Tibial nerve (tissue), 4 donors: ENCODE data around the gene CRACR2A. TPM values are rescaled to one million over a fixed set of nuclear protein-coding genes. Genes with fewer than 3 reads are reported as not detected.

ENCODE experiments used
- DNase-seq, 2 donors: peaks; one replicate each; pipeline ENCODE4 v3.0.0-alpha.2; 2019; ENCODE audit warnings: low spot score in 2 of 2
- H3K27ac ChIP-seq, 4 donors: fragments of 200-600 bp; sonication (generic) in 3 of 4; one replicate each; pipeline ENCODE4 v1.5.1; 2017 to 2019; ENCODE audit warnings: mild to moderate bottlenecking in 1 of 4
- H3K27me3 ChIP-seq, 2 donors: fragments of 200-600 bp; sonication (generic) in 1 of 2; one replicate each; pipeline versions ENCODE4 v1.5.1 to v1.6.0; 2017 to 2019
- H3K36me3 ChIP-seq, 3 donors: fragments of 200-600 bp; sonication (generic); one replicate each; pipeline ENCODE4 v1.5.1; 2018 to 2019
- H3K4me1 ChIP-seq, 4 donors: fragments of 200-600 bp; sonication (generic) in 3 of 4; one replicate each; pipeline ENCODE4 v1.5.1; 2017 to 2019
- H3K4me3 ChIP-seq, 4 donors: fragments of 200-600 bp; sonication (generic) in 3 of 4; one replicate each; pipeline ENCODE4 v1.5.1; 2017 to 2019; ENCODE audit warnings: mild to moderate bottlenecking in 1 of 4, moderate library complexity in 1 of 4
- H3K9me3 ChIP-seq, 4 donors: fragments of 200-600 bp; sonication (generic) in 3 of 4; one replicate each; pipeline ENCODE4 v1.5.1; 2017 to 2019
- CTCF ChIP-seq, 5 experiments: fragments of 200-600 bp in 3 of 5; fragments of 450-650 bp in 2 of 5; sonication (generic) in 3 of 5; IDR thresholded peaks; one replicate each; pipeline ENCODE4 v1.5.1; 2016 to 2019; ENCODE audit warnings: antibody characterized with exemption in 5 of 5, mild to moderate bottlenecking in 3 of 5, moderate library complexity in 2 of 5
- EP300 ChIP-seq, 2 donors: sonication (generic); formaldehyde crosslinking; IDR thresholded peaks; one replicate each; pipeline ENCODE4 v1.6.1; 2017; ENCODE audit warnings: antibody characterized with exemption in 2 of 2, mild to moderate bottlenecking in 1 of 2
- POLR2A ChIP-seq, 2 donors: fragments of 450-650 bp; IDR thresholded peaks; one replicate each; pipeline ENCODE4 v1.6.1; 2017; ENCODE audit warnings: antibody characterized with exemption in 2 of 2, mild to moderate bottlenecking in 2 of 2, moderate library complexity in 2 of 2
- WGBS, 2 donors: methylation state at CpG; one replicate each; pipeline ENCODE4 v1.1.5; 2018; 5-methylcytosine and 5-hydroxymethylcytosine counted together
- total RNA-seq, 4 donors: library from RNA; depleted of rRNA; stranded (reverse); fragments of >200 nt; gene quantifications; one replicate each; pipeline ENCODE4 v1.1.0, GENCODE V29; 2016

Gene CRACR2A
- total RNA-seq, 4 donors from 2014 or later, result 2.6 to 6.3 (median 4.2) TPM

- 83 to 84% methylated on average over 12 of the region's 12 CpGs for WGBS, 2 donors
- no peak overlapping the region for H3K27ac ChIP-seq
- H3K27me3 ChIP-seq, result no peaks in the 10 kb centered on the region
- no peak for DNase-seq
- TF ChIP-seq CTCF (IDR thresholded peaks at IDR 0.05), result no peak
- no peak overlapping the region for H3K4me3 ChIP-seq
- no peaks in the 10 kb centered on the region for H3K36me3 ChIP-seq
- peaks cover 0 to 9% (median 0%) of the 10 kb centered on the region in 4 donors for H3K9me3 ChIP-seq
- H3K4me1 ChIP-seq, result peaks cover 0 to 5% (median 0%) of the 10 kb centered on the region in 4 donors
Observed at GRCh38 chr12:3684449-3685051, 68.4 kb downstream of the CRACR2A start.

GRCh38 chr12:3683670-3684069 is 69.2 kb downstream of the CRACR2A start:
- H3K4me3 ChIP-seq, result no peak overlapping the region
- DNase-seq, result no peak
- no peak overlapping the region for H3K27ac ChIP-seq
- peaks cover 0 to 5% (median 0%) of the 10 kb centered on the region in 4 donors for H3K4me1 ChIP-seq
- no peaks in the 10 kb centered on the region for H3K27me3 ChIP-seq
- peaks cover 0 to 3% (median 0%) of the 10 kb centered on the region in 3 donors for H3K36me3 ChIP-seq
- TF ChIP-seq CTCF (IDR thresholded peaks at IDR 0.05), result no peak
- peaks cover 0 to 5% (median 0%) of the 10 kb centered on the region in 4 donors for H3K9me3 ChIP-seq
- 71 to 82% methylated on average over 4 of the region's 4 CpGs for WGBS, 2 donors

- Histone ChIP-seq H3K27ac (no peak overlapping the region), H3K4me3 (no peak overlapping the region), H3K36me3 (peaks cover 0 to 8% (median 0%) of the 10 kb centered on the region in 3 donors), H3K27me3 (no peaks in the 10 kb centered on the region), H3K4me1 (peaks cover 0 to 5% (median 0%) of the 10 kb centered on the region in 4 donors), H3K9me3 (no peaks in the 10 kb centered on the region)
- TF ChIP-seq CTCF (IDR thresholded peaks at IDR 0.05) (no peak), EP300 (IDR thresholded peaks at IDR 0.05) (no peak), POLR2A (IDR thresholded peaks at IDR 0.05) (no peak)
- no peak for DNase-seq
- 78 to 80% methylated on average over 6 of the region's 6 CpGs for WGBS, 2 donors
Observed at GRCh38 chr12:3681595-3682061, 71.3 kb downstream of the CRACR2A start.

GRCh38 chr12:3680919-3681594 is 71.9 kb downstream of the CRACR2A start:
- WGBS, 2 donors, result 61 to 67% methylated on average over 8 of the region's 8 CpGs
- no peak for TF ChIP-seq EP300 (IDR thresholded peaks at IDR 0.05)
- no peak for TF ChIP-seq CTCF (IDR thresholded peaks at IDR 0.05)
- no peak for TF ChIP-seq POLR2A (IDR thresholded peaks at IDR 0.05)
- H3K9me3 ChIP-seq, result no peaks in the 10 kb centered on the region
- peak in 1 of 2 donors; percentile 57 for DNase-seq
- no peak overlapping the region for H3K4me3 ChIP-seq
- H3K36me3 ChIP-seq, result peaks cover 0 to 8% (median 0%) of the 10 kb centered on the region in 3 donors
- H3K4me1 ChIP-seq, result peaks cover 0 to 5% (median 0%) of the 10 kb centered on the region in 4 donors
- H3K27ac ChIP-seq, result no peak overlapping the region
- no peaks in the 10 kb centered on the region for H3K27me3 ChIP-seq

- H3K9me3 ChIP-seq, result no peaks in the 10 kb centered on the region
- H3K4me3 ChIP-seq, result no peak overlapping the region
- H3K27ac ChIP-seq, result no peak overlapping the region
- H3K4me1 ChIP-seq, result peaks cover 0 to 5% (median 0%) of the 10 kb centered on the region in 4 donors
- no peaks in the 10 kb centered on the region for H3K27me3 ChIP-seq
- peaks cover 0 to 8% (median 0%) of the 10 kb centered on the region in 3 donors for H3K36me3 ChIP-seq
- whole genome bisulfite sequencing, 2 donors, result 90 to 96% methylated on average over 3 of the region's 3 CpGs
- TF ChIP-seq POLR2A (IDR thresholded peaks at IDR 0.05) (no peak), EP300 (IDR thresholded peaks at IDR 0.05) (no peak), CTCF (IDR thresholded peaks at IDR 0.05) (no peak)
- DNase-seq, result no peak
Observed at GRCh38 chr12:3679831-3680230, 73.1 kb downstream of the CRACR2A start.
